GM10248 (cell line): ENCODE results near the gene LPAR3.

Experiments used
- CTCF ChIA-PET: fragments of 300-600 bp; sonication (Branson Sonifier 250); formaldehyde crosslinking; extraction: SDS; loops from one replicate; lab custom pipeline; 2021; ENCODE audit warnings: antibody characterized with exemption; lab: Yijun Ruan, JAX
- POLR2A ChIA-PET: fragments of 350-650 bp; sonication (Branson Sonifier 250); formaldehyde crosslinking; extraction: SDS; loops from one replicate; lab custom pipeline; 2020; ENCODE audit warnings: antibody characterized with exemption; lab: Yijun Ruan, JAX
- DNase-seq: peaks from one replicate; pipeline ENCODE4 v3.0.0; 2012; ENCODE audit errors: extremely low spot score
- CTCF ChIP-seq: IDR thresholded peaks from 2 replicates; pipeline ENCODE4 v1.5.1; 2012; ENCODE audit warnings: mild to moderate bottlenecking, low read depth; ENCODE audit errors: extremely low read depth, missing control alignments, control extremely low read depth

The LPAR3 gene

DNA sequence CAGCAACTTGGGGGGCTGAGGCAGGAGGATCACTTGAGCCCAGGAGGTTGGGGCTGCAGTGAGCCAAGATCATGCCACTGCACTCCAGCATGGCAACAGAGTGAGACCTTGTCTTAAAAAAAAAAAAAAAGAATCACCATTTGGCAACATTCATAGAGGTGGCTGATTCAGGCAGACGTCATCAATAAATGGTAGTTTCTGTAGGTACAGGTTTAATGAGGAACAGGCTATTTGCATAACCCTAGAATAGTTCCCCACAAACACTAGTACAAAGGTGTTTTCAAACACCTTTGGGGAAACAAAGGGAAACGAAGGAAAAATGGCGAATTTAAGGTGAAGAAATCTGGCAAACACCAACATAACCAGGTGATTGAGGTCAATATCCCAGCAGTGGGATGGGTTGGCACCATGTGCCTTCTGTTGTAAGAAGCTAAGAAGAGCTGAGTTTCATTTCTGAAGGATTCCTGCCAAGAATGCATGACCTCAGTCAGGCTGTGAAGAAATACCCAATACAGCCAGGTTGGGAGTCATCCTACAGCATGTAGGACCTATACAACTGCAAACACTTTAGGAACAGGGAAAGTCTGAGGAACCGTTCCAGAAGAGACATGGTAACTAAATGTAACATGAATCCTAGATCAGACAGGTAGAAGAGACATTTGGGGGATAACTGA lies 5.6 kb downstream of the LPAR3 start:
- POLR2A ChIA-PET, result no interaction called here
- no peak for DNase-seq
- CTCF ChIA-PET, result no interaction called here
- no peak for TF ChIP-seq CTCF

GRCh38 chr1:84885469-84885868 lies 7.5 kb downstream of the LPAR3 start:
- DNase-seq, result no peak
- TF ChIP-seq CTCF, result no peak
- POLR2A ChIA-PET, result no interaction called here
- CTCF ChIA-PET, result no interaction called here

DNA sequence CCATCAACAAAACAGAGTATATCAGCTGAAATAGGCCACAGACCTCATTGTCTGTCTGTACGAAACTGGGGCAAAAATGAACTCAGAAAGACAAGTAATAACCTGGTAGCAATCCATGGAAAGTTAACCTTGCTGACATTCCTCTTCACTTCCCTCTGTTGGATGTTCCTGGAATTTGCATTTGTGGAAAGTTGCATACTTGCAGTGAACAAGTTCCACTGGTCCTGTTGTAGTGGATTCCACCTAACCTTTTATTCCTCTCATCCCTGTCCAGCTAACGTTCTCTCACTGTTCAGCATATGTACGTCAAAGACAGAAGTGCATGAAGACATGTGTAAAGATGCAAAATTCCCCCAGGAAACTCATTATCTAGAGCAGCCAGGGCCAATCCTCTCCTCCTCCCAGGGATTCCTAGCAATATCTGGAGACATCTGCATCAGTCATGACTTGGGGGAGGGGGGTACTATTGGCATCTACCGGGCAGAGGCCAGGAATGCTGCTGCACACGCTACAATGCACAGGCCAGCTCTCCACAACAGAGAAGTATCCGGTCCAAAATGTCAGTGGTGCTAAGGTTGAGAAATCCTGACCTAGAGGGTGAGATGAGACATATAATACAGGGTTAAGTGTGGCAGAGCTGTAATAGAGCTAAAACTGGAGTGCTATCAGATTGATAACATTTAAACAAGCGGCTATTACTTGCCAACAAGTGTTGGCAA lies 8.2 kb downstream of the LPAR3 start:
- ChIA-PET POLR2A (no interaction called here), CTCF (interaction anchor here (0.8 kb wide), 1 partner anchor 28 kb away, joined by 3 read pairs; no protein-coding TSS in a partner anchor)
- DNase-seq, result no peak
- no peak for TF ChIP-seq CTCF

- no peak for DNase-seq
- no peak for TF ChIP-seq CTCF
- ChIA-PET POLR2A (no interaction called here), CTCF (interaction anchor here (1.3 kb wide), 1 partner anchor 11 kb away, joined by 3 read pairs; no protein-coding TSS in a partner anchor)
Measured at GRCh38 chr1:84883286-84883685, 9.7 kb downstream of the LPAR3 start.

DNA sequence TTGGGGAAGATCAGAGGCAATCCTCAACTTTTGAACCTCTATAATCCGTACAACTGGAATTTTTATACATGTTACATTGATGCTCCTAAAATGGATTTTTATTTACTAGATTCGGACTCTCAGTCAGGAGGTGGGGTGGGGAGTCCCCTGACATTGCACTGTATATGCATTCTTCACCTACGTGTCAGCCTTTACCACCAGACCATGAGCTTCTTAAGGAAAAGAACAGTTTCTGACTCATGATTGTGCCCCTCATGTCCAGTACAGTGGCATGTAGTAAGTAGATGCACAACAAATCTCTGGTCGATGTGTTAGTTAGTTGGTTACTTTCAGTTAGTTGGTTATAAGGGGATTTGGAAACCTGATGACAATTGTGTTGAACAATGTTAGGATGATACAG lies 15.4 kb downstream of the LPAR3 start:
- TF ChIP-seq CTCF, result no peak
- ChIA-PET CTCF (interaction anchor here (1.0 kb wide), 1 partner anchor 61 kb away, joined by 3 read pairs; no protein-coding TSS in a partner anchor), POLR2A (no interaction called here)
- no peak for DNase-seq

DNA sequence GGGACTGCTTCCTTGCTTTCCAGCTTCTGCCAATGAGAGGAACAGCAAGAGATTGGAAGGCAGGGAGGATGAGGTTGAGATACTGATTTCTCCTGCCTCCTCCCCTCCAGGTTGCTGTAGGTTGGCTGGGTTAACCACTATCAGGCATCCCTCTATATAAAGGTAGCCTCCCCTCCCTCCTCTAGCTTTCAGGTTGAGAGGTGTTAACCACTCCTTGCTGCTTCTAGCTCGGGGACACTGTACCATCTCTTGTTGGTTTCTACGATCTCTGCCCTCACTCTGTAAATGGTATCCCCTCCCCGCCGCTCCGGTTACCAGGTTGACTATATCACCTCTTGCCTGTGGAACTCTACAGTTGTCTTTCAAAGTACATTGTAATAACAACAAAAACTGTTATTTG lies 16.7 kb downstream of the LPAR3 start:
- TF ChIP-seq CTCF, result no peak
- no peak for DNase-seq
- ChIA-PET POLR2A (no interaction called here), CTCF (interaction anchor here (1.2 kb wide), 1 partner anchor 24 kb away, joined by 3 read pairs; no protein-coding TSS in a partner anchor)
